ENCODE results near the gene NRXN3.

NRXN3 gene

DNA sequence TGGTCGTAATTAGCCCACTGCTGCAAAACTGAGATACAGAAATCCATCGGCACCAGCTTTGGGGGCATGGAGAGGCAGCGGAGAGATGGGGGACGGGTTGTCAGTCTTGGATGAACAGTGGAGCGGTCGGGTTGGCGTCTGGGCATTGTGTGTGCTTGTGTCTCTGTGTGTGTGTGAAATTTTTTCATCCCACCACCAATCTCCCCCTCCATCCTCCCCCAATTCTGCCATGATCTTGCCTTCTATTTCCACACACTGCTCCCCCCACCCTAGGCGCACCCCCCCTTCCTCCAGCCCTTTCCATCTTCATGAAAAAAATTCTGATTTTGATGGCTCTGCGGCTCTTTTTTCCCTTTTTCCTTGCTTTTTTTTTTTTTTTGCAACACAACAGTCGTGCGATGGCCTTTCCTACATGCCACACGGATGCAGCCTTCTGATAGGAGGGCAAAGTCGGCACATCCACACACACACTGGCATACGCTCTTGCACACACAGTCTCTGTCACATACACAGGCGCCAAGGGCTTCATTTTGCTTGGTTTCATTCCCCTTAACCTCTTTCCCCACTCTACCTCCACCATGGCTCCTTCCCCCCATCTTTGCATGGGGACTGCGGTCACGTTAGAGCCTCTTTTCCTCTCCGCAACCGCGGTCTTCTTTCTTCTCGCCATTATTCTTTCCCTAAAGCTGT lies 3.3 kb downstream of the NRXN3 start:
- no peak for DNase-seq (ENCODE audit: low read depth)

DNA sequence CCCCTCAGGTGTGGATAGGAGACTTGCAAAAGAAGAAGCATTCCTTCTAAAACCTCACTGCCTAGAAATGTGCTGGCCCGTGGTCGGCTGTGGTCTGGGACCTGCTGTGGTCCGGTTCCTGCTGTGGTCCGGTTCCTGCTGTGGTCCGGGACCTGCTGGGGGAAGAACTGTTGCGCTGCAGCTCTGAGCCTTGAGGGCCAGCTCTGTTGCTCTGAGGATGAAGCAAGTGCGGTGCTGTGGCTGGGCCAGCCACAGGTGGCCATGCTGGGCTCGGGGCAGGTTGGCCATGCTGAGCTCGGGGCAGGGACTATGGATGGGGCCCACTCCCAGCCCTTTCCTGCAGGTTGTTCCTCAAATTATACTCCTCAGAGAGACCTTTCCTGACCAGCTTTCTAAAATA lies 5.2 kb downstream of the NRXN3 start:
- no peak for DNase-seq (ENCODE audit: low read depth)

DNA sequence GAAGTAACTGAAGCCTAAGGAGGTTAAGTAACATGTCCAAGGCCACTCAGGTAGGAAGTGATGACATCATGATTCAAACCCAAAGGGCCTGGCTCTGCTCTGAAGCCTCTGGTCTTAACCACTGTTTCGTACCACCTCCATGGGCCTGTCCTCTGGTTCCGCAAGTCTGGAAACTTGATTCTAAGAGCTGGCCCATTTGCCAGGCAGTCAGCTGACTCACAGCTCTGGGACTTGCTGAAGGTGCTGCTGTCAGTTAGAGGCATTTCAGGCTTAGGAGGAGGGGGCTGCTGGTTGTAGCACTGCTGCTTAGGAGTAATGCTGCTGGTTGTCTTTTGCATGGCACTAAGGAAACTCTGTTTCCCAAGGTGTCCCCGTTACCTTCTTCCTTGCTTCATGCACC lies 7.9 kb downstream of the NRXN3 start:
- no peak for DNase-seq (ENCODE audit: low read depth)

DNA sequence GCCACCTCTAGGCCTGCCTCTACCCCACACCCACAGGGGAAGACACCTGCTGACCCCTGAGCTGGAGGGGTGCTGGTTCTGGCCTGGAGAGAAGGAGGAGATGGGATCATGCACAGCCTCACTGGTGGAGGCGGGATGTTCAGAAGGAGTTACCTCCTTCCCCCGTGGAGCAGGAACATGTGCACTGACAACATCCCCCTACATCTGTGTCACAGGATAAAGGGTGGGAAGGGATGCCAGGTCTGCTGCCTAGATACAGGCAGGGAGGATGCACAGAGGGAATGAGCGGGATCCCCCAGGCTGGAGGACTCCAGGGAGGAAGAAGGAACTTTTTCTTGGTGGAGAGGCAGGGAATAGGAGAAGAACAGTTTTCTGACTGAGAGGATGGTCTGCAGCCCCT lies 8.8 kb downstream of the NRXN3 start:
- no peak for DNase-seq (ENCODE audit: low read depth)

DNA sequence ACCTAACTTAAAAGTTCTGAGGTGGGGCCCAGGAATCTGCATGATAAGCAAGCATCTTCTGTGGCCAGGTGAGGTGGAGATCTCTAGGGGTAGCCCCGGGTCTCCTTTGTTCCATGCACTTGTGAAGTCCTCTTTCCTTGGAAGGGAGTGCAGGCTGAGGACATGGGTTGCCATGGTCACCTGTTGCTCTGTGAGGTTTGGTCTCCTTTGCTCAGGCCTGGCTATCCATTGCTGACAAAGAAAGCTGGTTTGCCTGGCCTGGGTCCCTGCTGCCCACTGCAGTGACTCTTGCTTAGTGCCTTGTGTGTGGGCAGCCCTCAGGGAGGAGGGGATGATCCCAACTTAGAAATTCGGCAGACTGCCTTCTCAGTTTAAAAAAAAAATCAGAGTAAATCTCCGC lies 11.1 kb downstream of the NRXN3 start:
- no peak for DNase-seq (ENCODE audit: low read depth)

DNA sequence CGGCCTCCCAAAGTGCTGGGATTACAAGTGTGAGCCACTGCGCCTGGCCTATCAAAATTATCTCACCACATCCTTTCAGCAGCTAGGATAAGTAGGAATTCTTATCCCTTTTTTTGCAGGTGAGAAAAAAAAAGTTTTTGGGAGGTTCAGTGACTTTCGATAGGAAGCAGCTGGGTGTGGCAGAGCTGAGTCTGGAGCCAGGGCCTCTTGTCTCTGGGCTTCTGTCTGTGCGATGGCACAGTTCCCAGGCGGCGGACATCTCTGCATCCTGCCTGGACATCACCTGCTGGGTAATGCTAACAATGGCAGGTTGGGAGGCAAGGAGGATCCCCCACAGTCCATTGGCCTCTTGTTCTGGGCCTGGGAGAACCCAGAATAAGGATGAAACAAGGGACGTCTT lies 12.5 kb downstream of the NRXN3 start:
- DNase-seq (ENCODE audit: low read depth), result no peak

DNA sequence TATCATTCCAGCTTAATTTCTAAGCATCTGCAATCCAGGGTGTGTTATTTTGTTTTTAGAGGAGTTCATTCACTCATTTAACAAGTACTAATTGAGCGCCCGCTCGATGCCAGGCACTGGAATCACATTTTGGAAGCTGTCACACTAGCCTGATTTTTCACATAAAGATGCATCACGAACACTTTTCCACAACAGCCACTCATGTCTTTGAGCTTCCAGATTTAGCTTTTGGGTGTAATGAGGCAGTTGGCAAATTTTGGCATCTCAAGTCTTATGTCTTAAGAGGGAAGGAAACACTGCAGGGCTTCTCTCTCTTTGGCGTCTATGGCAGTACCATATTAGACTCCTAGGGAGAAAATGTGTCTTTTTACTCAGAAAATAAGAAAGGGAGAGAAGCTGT lies 14.0 kb downstream of the NRXN3 start:
- DNase-seq (ENCODE audit: low read depth), result no peak

DNA sequence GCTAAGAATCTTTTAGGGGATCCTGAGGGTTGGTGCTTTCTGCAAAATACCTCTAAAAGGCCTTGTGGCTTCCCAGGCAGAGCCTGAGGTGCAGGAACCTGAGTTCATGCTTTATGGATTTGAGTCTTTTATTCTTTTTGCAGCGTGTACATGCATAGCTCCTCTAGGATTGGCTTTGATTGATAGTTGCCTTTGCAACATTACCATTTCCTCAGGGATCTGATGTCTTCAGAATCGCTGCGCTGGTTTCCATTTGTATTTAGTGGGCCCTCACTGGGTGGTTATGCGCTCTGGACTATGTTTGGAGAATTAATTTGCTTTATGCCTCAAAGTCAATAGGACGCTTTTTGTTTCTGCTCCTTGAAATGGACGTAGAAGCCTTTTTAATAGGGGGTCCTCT lies 16.1 kb downstream of the NRXN3 start:
- DNase-seq (ENCODE audit: low read depth), result no peak

DNA sequence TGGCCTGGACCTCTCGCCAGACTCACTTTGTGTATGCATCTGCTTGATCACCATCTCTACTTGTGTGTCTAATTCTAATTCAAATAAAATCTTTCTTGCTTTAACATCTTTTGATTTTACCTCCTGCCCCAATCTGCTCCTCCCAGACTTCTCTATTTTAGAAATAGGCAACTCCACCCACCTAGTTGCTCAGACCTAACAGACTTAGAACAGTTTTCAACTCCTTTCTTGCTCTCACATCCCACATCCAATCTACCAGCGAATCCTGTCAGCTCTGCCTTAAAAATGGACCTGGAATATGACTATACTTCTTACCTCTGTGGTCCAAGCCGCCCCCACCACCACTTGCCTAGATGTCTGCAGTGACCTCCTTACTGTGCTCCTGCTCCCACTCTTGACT lies 18.7 kb downstream of the NRXN3 start:
- no peak for DNase-seq (ENCODE audit: low read depth)

DNA sequence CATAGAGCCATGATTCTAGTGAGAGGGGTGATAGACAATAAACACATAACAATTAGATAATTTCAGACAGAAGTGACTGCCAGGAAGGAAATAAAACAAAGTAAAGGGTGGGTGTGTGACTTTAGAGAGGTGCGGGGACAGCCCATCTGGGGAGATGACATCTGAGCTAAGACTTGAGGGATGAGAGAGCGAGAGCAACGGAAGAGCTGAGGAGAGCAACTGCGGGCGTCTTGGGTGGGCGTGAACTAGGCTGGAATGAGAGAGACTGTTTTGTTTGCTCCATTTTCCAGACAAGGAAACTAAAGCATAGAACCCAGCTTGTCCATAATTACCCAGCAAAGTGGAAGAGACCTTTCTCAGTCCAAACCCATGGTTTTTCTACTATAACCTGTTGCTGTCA lies 25.3 kb downstream of the NRXN3 start:
- DNase-seq (ENCODE audit: low read depth), result no peak

DNA sequence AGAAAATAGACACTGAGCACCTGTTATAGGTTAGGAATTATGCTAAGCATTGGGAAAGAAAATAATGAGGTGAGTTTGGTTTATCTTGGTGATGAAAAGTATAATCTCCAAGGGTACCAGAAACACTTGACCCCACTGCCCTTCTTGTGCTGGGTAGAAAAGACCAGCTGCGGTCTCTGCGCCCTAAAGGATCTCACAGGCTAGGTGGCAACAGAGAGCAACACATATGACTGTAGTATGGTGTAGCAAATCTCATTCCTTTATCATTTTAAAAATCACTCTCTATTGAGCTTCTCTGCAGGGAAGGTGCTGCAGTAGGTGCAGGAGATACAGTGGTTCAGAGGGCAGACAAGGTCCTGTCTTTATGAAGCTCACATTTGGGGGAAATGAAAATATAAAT lies 26.1 kb downstream of the NRXN3 start:
- DNase-seq (ENCODE audit: low read depth), result no peak

DNA sequence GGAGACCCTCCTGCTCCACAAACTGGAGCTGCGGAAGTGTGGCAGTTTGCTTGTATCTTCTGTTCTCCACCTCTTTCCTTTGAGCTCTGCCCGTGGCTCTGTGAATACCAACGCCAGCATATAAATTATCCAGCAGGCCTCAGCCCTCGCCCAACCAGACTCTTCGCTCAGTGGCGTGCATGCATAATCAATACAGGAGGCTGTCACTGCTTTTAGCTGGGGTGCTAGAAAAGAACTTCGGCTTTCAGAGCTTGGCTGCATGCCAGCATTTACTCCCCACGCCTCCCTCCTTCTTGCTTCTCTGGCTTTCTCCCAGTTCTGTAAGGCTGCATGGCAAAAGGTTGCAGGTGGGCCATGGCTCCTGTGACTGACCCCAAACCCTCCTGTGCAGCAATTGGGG lies 26.9 kb downstream of the NRXN3 start:
- DNase-seq (ENCODE audit: low read depth), result no peak

DNA sequence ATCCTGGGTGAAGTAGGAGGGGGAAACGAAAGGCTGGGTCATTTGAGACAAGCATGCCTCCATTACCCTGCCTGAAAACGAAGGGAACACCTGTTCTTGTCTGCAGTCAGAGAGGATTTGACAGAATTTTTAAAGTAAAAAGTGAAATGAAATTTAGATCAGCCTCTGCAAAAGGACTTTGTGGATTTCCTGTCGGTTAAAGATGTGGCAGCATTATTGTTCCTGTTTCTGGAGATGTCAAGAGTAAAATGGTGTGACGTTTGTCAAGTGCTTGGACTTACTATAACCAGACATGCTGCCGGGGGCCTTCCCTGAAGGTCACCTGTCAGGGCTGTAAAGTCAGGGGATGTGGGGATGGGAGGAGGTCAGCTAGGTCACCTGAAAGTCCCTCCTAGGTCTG lies 32.0 kb downstream of the NRXN3 start:
- no peak for DNase-seq (ENCODE audit: low read depth)

DNA sequence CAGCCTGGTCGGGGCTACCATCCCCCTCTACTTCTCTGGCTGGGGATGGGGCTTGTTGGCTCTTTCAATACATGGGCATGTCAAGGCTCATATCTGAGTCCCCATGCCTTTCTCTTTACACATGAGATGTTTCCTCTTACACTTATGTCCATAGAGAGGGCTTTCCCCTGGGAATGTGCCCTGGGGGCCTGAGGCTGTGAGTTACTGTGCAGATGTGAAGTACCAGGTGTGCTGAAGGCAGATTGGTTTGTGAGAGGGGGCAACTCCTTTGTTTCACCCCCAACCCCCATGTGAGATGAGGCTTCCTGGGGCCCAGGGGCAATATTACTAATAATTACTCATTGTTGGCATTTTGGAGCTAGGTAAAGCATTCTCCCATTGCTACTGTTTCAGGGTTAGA lies 32.8 kb downstream of the NRXN3 start:
- no peak for DNase-seq (ENCODE audit: low read depth)

DNA sequence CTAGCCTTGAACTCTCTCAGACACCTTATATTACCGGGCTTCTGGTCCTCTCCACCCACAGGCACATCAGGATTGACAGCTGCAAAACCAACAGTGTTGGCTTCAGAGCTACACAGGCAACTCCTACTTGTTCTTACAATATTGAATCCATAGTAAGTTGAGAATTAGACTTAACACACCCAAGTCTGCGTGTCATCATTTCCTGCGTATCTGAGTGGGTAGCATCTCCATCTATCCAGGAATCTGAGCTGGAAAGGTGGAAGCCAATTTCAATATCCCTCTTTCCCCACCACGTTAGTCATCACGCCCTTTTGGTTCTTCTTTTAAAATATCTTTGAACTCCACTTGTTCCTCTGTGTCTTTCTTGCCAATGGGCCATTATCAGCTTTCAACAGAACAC lies 37.2 kb downstream of the NRXN3 start:
- DNase-seq (ENCODE audit: low read depth), result no peak

DNA sequence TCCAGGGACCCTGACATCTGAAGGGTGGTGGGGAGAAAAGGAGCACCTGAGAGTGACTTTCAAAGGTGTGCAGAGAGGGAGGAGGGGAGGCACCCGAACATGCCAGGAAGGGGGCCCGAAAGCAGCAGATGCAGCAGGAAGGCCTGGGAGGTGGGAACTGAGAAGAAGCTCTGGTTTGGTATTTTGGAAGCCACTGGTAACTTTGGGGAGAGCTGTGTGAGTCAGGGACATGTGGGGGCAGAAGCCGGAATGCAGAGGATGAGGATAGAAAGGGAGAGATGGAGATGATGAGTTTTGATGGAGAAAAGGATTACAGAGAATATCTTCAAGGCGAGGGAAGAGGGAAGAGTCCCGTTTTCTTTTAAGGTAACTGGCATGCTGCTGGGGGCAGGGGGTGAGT lies 50.1 kb downstream of the NRXN3 start:
- no peak for DNase-seq (ENCODE audit: low read depth)

DNA sequence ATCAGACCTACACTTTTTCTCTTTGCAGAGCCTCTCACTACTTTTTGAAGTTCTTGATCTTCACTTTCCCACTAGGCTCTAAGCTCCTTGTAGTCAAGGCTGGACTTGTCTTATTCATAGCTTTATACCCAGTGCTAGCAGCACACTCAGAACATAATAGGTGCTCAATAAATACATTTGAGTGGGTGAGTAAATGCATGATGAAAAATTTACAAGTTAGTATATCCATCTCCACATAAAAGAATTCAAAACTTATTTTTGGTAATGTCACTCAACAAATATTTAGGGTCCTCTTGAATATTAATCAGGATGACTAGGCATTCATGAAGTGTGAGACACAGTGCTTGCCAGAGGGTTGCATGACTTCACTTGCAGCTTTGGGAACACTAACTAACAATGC lies 52.6 kb downstream of the NRXN3 start:
- DNase-seq (ENCODE audit: low read depth), result no peak

DNA sequence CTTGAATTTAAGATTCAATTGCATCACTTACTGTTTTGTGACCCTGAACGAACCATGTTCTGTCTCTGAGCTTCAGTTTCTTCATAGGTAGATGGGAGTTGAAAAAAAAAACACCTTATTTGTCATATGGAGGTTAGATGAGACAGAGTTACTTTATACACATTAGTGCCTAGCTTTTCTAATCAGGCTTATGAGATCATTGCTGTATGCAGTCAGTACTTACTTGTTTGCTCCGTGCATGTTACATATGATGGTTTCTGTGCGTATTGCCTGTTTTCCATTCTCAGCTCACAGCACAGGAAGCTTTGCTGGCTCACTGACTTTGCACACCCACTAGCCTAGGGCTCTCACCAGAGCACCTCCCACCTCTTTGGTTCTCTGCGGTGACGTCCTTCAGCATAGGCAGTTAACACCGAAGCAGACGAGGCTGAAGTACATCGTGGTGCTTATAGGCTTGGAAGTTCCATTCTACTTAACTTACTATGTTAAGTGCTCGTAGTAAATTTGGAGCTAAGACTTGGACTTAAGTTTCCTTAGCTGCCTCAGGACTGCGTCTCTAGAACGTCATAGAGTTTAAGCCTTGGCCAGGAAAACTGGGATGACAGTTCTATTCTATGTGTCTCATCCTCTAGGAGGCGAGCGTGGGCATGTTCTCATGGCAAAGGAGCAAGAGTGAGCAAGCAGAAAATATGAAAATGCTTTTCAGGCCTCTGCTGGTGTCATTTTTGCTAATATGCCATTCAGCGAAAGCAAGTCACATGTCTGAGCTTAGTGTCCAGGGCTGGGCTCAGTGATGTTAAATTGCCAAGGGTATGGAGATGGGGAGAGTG lies 57.3 kb downstream of the NRXN3 start:
- DNase-seq (ENCODE audit: low read depth), result no peak

DNA sequence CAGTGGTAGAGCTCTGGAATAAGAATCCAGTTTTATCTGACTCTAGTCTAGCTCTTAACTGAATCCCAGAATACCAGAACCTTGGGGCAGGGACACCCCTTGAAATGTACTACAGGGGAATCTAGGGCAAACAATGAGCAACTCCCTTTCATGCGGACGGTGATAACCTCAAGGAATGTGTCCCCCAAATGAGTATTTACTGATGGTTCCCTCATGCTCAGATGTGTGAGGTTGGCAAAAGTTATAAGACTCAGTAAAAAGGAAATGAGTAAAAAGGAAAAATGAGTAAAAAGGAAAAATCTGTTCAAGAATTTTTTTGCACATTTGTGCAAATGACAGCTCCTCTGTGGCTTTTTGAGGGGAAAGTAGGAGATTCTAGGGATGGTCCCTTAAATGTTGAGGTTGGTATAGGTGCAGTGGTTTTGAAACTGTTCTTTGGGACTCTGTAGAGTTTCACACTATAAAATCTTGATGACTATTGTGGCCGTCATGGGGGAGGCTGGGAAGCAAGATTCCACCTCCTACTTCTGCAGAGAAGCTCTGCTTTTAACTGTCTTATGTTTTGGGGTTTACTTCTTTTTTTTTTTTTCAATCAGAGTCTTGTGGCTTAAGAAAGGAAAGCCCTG lies 58.6 kb downstream of the NRXN3 start:
- no peak for DNase-seq (ENCODE audit: low read depth)

DNA sequence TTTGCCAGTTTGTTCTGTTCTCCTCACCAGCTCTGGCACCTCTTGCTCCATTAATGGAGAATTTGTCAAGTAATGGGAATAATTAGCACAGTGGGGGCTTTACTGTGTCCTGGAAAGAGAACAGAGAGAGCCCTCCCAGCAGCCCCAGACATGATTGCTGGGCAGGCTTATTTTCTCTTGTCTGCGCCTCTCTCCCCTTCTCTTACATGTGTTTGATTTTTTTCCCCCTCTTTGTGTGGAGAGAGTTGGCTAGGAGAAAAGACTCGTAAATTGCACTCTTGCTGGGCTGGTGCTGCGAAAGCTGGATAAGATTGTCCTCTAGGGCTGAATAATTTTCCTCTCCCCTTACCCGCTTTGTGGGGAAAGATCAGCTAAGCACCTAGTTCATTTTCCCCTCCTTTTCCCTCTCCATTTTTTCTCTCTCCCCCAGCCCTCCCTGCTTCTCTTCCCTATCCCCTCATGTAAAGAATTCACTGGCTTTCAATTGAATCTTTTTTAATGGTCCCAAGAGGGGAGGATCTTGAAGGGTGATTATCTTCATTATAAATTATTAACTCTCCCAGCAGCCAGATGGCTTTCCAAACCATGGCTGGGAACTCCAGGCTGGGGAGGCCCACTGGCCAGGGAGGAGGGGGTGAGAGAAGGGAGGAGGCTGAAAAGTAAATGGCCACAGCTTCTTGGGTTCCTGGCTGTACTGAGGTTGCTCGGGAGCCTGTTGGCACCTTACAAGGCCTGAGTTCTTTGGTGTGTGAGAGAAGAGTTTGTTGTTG lies 62.2 kb downstream of the NRXN3 start:
- no peak for DNase-seq (ENCODE audit: low read depth)

DNA sequence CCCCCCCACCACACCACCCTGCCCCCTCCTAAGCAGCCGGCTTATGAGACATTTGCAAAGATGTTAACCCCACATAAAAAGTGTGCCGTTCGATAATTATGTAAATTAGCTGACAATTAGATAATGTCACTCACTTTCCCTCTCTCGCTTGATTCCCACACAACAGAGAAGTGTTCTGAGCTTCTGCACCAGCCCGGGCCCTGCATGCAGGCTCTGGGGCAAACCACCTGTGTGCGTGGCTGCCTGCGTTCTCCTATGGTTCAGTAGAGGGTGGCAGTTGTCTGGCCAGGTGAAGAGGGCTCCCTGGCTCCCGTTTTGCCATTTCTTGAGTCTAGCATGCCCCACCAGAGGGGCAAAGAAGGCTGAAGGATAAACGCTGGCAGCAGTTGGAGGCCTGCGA lies 68.0 kb downstream of the NRXN3 start:
- no peak for DNase-seq (ENCODE audit: low read depth)

DNA sequence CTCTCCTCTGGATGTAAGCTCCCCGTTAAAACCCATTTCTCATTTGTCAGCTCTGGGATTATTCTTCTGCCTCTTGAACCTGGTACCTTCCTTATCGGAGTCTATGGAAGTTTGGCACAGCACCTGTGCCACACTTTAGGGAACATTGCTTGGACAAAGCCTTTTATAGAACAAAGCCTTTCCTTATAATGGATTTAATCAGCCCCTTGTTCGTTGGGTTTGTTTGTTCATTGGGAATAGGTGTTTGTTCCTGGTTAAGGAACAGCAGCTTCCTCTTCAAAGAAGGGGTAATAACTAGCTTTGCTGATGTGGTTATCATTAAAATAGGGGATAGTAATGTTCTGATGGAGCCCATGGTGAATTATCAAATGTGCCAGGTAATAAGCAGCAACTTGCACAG lies 70.4 kb downstream of the NRXN3 start:
- no peak for DNase-seq (ENCODE audit: low read depth)

DNA sequence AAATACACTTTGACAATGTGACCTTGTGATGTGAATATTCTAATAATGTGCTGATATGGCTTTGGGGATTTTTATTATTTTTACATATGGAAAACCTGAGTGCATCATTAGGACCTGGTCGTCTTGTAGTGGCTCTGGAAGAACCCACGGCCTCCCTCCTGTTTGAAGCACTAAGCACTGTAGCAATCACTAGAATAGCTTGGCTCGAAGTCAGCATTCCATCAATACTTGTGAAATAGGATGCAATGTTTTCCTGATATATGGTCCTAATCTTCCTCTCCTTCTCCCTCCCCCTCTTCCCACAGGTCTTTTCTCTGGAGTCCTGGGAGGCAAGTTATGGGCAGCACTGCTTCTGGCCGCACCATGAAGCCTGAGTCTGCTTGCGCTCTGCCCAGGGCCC lies 71.9 kb downstream of the NRXN3 start:
- no peak for DNase-seq (ENCODE audit: low read depth)

All from HS-5 (cell line).